Stimulated activated CD8-positive, alpha-beta memory T cell treated with anti-CD3 and anti-CD28 coated beads, Interleukin-4, amount 100 ng/mL, for 1 hour (primary cell): ENCODE data around the gene PRR3.

Source experiments
- DNase-seq, 2 donors: peaks; one replicate each; pipeline ENCODE4 v3.0.0-alpha.2; 2020; ENCODE audit warnings: low read depth in 2 of 2, low spot score in 1 of 2

The PRR3 gene

DNA sequence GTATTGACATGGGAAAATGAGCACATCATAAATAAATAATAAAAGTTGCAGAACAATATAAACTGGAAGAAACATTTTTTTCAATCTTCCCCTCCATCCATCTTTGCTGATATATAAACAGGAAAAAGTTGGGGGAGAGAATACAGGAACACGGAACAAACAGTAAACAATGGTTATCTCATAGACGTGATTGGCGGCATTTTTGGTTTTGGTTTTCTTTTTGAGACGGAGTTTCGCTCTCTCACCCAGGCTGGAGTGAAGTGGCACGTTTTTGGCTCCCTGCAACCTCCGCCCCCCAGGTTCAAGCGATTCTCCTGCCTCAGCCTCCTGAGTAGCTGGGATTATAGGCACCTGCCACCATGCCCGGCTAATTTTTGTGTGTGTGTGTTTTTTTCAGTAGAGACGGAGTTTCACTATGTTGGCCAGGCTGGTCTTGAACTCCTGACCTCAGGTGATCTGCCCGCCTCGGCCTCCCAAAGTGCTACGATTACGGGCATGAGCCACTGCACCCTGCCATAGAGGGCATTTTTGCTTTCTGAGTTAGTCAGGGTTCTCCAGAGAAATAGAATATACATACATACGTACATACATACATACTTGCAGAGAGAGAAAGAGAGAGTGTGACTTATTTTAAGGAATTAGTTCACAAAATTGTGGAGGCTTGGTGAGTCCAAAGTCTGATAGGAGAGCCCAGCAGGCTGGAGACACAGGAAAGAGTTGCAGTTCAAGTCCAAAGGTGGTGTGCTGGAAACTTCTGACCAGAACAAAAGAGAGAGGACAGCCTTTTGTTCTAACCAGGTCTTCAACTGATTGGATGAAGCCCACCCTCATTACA, 23.4 kb upstream of the PRR3 start:
- no peak for DNase-seq

DNA sequence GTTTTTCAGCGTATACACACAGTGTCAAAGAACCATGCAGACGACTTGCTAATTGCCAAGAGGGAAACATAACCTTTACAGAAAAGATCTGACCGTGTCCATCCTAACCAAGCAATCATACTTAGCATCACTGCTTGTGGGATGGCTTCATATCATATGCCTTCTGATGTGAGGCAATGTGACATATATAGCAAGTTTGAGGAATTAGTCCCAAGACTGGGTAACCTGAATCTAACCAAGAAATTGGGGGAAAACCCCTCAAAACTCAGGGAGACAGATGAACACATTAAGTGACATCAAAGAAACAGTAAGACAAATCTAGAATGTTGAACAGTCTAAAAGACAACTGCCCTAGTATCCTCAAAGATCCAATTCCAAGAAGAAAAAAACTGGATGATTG, 19.2 kb upstream of the PRR3 start:
- no peak for DNase-seq

DNA sequence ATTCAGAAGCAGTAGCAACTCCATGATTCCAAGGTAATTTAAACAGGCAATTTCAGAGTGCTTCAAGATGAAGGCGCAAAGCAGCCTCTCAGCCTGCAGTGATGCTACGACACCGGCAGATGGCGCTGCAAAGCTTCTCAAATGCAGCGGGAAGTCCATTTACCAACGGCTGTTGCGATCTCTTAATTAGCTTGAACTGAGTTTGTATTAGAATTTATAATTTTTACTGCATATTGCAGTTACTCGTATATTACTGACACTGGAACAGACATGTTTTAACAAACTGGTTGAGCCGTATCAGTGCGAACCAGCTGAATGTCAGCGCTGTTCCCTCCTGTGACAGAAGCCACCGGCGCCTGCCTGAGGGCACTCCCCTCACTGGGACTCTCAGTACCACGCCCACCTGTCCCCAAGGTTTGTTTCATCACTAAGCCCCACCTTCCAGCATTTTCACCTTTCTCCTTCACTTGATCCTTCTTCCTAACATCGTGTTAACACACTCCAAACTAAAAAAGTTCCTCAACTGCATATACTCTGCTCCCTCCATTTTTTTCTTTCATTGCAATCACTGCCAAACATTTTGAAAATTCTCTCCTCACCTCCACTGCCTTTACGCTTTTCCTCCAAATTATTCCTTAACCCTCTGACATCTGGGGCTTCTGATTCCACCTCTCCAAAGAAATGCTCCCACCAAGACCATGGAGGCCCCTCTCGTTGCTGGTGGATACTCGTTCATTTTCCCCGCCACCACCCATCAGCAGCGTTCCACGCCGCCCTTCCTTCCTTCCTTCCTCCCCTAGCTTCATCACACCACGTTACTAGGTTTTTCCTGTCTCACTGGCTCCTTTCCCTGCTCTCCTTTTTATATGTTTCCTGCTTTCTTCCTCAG, 15.3 kb upstream of the PRR3 start:
- peak; percentile 54 to 70 for DNase-seq

DNA sequence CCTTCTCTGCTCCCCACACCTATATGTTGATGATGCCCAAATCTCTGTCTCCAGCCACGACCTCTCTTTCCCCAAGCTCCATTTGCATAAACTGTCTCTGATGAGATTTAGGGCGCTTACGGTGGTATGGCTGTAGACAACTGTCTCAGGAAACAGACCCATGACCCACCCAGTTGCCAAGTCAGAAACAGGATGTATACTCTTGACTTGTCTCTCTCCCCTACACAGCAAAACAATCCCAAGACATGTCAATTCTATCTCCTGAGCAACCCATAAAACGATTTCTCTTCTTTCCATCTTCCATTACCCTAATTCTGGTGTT, 14.7 kb upstream of the PRR3 start:
- no peak for DNase-seq

DNA sequence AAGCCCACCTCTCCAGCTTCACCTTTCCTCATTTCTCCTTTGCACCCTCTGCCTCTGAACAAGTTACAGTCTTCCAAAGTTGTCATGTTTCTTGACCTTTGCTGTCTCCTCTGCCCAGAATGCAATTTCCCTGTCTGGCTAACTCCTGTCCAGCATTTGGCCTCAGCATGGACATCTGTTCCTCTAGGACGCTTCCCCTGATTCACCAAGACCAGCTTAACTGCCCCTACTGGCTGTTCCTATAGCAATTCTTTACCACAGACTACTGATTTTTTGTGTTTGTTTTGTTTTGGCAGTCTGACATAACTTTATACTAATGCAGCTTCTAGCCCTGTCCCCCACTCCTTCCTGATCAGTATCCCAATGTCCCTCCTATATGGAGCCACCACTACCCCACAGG, 14.2 kb upstream of the PRR3 start:
- DNase-seq: no peak

DNA sequence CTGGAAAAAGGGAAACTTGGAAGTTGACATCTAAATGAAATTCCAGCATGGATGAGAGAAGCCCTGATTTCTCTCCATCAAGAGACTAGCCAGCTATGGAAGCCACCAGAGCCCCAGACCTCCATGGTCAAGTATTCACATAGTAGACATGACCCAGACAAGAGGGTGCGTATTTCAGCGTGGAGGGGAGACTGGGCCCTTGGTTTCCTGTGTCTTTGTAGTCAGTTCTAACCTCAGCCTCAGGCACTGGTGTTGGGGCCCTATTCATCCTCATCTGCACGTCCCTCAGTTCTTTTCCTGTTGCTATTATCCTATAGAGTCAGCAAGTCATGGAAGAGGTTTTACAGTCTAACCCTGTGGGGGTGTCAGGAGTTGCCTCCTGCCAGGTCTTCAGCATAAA, 13.3 kb upstream of the PRR3 start:
- DNase-seq: no peak

DNA sequence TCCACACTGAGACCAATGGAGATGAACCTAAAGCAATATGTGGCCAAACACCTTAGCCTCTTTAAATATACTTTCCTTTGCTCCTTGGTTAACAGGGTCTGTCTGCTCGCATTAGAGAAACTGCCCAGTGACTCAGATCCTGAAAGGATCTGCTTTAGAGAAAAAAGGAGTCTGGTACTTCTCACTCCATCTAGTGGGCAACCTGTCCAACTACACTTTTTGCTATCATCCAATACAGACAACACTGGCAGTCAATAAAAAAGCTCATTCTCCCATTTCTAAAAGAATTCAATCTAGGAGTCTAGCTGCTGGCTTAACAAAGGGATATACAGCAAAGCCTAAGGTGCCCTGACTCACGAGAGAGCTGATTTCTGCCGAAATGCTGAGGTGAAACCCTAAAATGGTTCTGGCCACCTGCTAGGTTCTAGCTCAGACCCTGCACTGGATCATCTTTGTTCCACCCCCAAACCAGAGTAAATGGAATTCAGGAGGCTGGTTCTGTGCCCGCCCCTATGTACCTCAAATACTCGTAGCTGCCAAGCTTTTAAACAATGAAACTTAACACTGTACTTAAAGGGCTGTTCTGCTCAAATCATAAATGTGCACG, 12.3 kb upstream of the PRR3 start:
- DNase-seq: no peak

DNA sequence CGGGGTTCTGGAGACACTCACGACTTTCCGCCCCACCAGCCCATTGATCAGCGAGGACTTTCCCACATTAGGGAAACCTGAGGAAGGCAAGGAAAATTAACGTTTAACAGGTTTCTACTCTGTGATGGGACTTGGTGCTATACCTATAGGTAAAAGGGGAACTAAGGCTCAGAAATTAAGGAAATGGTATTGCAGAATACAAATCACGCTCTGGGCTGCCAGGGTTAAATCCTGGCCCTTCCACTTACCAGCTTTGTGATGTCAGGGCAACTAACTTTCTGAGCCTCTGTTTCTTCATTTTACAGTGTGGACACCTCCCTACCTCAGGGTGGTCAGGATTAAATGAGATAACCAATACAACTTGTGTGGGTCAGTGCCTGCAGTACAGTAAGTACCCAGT, 9.6 kb upstream of the PRR3 start:
- no peak for DNase-seq

DNA sequence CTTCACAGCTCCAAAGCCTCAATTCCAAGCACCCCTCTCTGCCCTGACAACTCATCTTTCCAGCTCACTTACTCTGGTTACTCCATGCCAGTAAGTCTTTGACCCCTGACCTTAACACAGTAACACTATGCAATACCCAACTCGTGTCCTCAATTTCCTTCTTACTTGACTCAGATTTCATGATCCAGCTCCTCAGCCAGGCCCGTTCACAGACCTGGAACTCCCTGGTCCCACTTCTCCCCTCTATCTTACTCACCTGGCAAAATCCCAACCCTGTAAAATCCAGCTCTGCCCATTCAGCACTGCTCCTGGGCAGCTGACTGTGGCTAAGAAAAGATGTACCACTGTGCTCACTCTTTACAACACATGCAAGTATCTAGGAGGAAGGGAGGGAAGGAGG, 8.7 kb upstream of the PRR3 start:
- no peak for DNase-seq

DNA sequence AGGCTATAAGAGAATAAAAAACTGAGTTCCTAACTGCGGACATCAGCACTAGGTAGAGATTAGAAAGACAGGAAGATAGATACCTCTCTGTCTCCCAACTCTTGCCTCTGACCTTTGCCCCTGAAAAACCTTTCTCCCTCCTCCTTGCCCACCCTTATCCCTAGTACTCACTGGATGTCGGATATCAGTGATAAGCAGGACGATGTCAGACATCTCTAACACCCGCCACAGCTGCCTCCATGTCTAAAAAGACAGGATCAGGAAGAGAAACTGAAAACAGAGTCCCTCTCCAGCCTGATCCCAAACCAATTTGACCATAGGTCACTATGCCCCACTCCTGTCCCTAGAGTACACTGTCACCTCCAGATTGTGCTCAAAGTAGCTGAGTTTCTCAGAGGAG, 2.7 kb upstream of the PRR3 start:
- no peak for DNase-seq

DNA sequence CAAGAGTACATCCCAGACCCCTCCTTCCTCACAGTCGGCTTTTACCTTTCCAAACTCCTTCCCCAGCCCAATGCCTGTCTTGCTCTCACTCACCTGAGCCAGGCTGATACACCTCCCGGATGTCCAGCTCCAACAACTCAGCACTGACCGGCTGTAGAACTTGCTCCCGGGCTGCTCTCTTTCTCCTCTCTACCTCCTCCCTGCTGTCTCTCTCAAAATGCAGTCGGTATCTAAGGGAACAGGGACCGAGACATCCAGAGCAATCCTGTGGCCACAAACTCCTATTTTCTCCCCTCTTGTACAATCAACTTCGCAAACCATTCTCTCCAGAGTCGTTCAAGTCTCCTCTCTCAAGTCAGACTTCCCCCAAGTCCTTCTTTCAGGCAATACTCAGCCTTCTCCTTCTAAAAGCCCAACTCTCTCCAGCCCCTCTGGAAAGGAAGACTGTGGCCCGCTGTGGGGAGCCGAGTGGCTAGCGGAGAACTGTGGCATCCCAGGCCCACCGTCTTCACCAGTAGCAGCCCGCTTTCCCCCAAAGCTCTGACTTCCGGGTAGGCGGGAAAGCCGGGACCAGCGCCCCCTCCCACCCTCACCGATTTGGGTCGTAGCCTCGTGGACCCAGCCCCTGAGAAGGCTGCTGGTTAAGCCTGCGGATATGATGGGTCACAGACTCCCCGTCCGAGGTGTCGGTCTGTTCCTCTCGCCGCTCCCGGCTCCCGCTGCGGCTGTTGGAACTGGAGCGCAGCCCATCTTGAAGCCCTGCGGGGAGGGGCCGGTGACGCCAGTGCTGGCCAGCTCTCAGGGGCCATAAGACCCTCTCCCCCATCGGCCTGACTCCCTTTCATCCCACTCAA, 1.9 kb upstream of the PRR3 start:
- DNase-seq: no peak

DNA sequence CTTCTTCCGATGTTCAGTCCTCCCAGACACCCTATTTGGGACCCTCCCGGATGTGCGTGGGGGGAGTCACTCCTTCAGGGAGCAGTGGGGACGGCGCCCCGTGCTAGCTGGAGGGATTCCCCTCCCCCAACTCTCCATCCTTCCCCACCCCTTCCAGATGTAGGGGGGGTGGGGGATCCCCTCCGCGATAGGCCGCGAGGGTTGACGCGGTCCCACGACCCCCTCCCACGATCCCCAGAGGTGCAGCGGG, 1.4 kb upstream of the PRR3 start:
- DNase-seq: no peak

DNA sequence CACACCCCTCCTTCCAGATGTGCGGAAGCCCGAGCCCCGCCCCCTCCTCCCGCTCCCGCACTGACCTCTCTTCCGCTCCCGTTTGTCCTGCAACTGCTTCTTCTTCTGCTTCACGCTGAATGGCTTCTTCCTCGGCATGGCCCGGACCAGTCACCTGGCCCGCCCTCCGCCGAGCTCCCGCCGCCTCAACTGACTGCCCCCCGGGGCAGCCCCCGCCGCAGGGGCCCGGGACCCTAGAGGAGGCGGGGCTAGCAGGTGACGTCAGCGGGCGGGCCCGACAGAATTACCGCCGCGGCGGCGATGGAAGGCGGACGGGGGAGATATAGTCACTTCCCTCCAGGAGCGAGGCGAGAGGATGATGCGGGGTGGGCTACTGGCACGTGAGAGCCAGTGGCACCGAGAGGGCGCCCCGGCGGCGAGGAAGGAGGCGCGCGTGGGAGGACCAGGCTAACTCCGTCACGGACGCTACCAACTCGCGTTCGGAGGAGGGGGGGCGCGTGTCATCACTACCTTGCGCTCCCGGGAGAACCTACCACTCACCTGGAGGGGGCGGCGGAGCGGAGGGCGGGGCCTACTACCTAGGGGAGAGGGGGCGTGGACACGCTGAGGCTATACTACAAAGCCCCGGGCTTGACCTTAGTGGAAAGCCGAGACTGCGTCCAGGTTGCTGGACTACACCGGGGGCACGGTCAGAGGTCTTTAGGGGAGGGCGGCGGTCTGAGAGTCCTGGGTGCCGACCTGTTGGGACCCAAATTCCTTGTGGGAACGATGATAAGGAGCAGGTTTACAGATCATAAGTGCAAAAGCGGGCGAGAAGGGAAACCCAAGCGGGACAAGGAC, 809 bp upstream of the PRR3 start, which contains the start of gene GNL1:
Gene GNL1 (minus strand): TSS at position 424 of the 840 bp plus-strand sequence. CDS start 286 bp downstream, at position 138.
- DNase-seq: peak; percentile 97 to 99

DNA sequence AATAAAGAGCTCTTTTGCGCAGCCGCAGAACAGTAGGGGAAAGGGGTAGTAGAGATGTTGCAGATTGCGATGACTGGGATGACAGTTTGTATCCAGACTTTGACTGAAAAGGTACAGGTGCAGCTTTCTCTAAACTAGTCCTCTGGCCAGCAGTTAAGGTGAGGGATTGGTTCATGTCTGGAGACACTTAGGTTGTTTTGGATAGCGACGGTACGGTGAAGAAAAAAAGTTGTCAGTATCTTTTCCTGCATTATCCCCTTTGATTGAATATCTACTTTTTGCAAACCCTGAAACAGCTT, 537 bp downstream of the PRR3 start:
- DNase-seq: peak in 1 of 2 donors; percentile 33

DNA sequence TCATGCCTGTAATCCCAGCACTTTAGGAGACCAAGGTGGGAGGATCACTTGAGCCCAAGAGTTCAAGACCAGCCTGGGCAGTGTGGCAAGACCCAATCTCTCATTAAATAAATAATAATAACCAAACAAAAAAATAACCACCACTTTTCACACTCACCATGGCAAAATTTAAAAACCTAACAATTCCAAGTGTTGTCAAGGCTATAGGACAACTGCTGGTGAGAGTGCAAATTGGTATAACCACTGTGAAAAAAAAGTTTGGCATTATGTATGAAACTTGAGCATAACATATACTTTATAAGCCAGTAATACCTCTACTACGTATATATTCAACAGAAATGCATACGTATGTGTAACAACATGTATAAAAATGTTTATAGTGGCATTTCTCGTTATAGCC, 3.8 kb downstream of the PRR3 start:
- no peak for DNase-seq

DNA sequence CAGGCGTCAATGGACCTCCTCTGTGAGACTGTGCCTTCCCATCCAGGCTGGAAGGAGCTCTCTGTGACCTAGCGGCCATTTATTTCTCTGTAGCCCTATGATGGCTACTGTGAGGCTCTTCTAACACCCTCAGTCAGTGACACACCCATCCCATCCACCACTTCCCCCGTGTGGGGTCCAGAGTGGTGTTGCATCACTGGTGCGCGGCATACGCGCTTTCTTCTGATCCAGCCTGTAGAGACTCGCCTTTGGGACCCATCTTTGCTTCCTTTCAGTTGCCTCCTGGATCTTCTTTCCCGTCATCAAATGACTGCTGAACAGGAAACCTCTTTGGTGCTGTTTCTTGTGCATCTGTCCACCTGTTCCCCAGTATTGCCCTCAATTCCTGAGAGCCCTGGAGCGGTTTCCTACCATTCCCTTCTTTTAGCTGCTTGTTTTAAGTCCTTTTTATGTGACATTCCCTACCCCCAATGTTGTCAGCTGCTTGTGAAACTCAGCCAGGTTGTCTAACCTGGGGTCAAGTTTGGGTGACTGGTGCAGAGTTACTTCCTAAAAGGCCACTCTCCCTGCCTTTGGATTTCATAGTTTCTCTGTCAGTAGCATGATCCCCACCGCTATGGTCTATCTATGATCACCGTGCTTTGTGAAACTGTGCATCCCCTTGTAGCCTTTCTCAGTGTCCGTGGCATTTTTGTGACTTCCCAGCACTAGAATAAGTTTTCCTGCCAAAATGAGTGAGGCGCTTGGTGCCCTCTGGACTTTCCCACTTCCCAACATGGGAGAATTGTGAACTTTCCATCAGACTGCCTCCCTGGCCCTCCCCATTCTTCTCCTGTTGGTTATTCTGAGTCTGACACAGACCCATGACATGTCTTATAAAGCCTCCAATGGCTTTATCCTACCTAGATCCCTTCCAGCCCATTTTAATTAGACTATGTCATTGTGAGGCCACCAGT, 5.7 kb downstream of the PRR3 start:
- DNase-seq: no peak

DNA sequence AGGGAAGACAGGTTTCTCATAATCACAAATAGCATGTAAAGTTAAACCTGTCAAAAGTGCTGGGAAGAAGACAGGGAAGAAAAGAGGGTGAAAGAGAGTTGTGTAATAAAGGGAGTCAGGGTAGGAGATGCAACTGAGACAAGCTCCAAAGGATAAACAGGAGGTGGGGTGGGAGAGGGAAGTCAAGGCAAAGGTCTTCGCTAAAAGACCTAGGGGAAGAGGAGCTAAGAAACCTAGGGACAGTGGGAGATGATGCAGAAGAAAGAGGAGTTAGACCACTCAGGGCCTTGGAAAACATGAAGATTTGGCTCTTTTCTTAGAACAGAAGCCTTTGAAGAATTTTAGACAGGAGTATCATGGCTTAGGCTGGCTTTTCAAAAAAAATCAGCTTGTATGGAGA, 7.0 kb downstream of the PRR3 start:
- DNase-seq: no peak

DNA sequence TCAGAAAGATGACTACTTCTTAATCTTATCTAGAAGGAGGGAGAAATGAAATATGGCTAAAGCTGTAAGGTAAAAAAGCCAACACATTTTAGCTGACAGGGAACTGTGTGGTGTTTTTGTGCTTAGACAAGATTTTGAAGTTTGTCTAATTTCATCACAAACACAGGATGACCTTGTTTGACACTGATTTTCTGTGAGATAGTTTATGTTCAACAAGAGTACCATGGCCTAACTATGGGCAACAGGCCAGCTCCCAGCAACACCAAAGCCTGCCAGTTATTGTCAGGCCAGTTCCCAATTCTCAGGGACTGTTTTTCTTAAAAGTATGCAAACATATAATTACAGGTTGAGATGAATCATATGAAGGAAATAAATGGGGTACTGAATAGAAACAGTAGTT, 8.7 kb downstream of the PRR3 start:
- DNase-seq: no peak

DNA sequence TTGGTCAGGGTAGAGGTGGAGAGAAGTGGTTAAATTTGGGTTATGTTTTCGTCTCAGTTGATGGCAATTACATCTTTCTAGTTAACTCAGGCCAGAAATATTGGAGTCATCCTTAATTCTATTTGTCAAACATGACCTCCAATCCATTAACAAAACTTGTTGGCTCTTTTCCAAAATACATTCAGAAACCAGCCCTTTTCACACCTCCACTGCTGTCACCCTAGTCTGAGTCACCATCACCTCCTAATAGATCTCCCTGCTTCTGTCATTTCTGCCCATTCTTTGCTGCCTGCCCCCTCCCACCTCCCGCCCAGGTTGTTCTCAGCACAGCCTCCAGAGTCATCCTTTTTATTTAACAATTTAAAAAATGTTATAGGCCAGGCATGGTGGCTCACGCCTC, 11.2 kb downstream of the PRR3 start:
- DNase-seq: no peak

DNA sequence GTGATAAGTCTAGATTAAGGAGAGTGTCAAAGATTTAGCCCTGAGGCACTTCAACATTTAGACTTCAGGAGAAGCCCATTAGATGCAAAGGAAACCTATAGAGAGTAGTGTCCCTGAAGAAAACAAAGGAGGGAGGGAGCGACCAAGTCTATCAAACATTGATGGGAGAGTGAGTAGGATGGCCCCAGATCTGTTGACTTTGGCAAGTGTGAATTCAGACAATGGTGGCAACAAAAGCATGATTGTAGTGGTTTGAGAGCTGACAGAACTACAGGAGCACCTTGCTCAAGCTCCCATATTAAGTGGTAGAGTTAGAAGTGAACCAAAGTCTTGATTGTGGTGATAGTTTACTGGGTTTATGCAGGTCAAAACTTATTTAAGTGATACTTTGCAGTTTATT, 13.2 kb downstream of the PRR3 start:
- no peak for DNase-seq
